ENCODE data around the gene WASF3.

Gene WASF3

DNA sequence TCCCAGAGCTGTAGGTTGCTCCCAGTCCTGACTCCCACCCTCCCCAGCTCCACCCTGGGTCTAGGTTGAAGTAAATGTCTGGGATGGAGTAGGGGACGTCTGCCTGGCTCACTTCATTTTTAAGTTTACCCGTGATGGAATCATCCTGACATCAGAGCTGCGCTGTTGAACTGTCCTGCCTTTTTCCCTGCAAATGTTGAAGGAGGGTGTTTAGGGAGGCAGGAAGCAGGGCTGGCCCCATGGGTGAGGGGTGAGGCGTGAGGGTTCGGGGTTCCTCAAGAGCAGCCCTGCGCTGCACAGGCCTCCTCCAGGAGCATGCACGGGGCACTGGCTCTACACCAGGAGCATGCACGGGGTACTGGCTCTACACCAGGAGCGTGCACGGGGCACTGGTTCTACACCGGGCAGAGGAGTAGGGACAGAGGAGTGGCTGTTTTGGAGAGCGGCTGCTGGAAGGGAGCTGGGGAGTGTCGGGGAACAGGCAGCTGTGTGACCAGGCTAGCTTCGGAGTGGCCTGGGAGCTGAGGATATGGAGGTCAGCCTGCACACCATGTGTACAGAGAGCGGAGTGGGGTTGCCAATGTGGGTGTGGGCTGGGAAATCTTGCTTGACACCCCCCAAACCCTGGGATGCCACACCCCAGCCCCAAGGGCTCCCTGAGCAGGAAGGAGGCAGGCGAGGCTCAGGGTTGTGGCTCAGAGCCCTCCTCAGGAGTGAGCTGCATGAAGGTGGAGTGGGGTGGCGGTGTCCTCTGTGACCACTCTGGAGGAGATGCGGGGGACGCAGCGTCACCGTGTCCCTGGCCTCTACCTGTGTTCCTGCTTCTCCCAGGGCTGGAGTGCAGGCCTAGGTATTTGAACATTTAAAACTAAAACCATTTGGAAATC lies 139.8 kb downstream of the WASF3 start:
- intact Hi-C loops (cut with DNase I): loop anchor here (5.0 to 10.0 kb wide), 2 partner anchors 215 to 513 kb away; no protein-coding TSS in a partner anchor
- no peak for DNase-seq

GRCh38 chr13:26698392-26699196 lies 141.1 kb downstream of the WASF3 start:
- peak; percentile 60 to 96 (median 90) for DNase-seq
- intact Hi-C loops (cut with DNase I): loop anchor here (5.0 to 10.0 kb wide), 2 partner anchors 216 to 514 kb away; no protein-coding TSS in a partner anchor

- no peak for DNase-seq
- intact Hi-C loops (cut with DNase I): loop anchor here (5.0 to 10.0 kb wide), 2 partner anchors 217 to 514 kb away; no protein-coding TSS in a partner anchor
Observed at GRCh38 chr13:26699197-26699490, 141.7 kb downstream of the WASF3 start.

DNA sequence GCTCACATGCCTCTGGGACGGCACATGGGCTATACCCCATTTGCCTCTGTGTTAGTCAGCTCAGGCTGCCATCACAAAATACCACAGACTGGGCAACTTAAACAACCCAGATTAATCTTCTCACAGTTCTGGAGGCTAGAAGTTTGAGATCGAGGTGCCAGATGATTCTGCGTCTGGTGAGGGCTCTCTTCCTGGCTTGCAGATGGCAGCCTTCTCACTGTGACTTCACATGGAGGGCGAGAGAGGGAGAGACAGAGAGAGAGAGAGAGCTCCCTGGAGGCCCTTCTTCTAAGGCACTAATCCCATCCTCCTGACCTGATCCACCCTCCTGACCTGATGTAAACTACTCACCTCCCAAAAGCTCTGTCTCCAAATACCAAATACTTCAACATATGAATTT lies 148.1 kb downstream of the WASF3 start:
- DNase-seq: peak in 1 of 42 donors; percentile 31
- intact Hi-C loops (cut with DNase I): loop anchor here (5.0 kb wide), 2 partner anchors 167 to 227 kb away; no protein-coding TSS in a partner anchor

DNA sequence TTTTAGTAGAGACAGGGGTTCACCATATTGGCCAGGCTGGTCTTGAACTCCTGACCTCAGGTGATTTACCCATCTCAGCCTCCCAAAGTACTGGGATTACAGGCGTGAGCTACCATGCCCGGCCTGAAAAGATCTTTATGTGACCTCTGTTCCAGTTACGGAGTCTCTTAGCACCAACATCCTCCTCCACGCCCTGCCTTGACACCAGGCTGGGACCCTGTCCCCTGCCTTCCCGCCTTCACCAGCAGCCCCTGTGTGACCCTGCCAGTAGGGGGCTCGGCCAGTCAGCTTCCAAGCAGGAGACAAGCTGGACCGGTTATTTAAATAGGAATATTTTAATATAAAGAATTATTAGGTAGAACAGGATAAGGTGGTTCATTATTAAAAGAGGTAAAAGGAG lies 148.9 kb downstream of the WASF3 start:
- peak in 1 of 42 donors; percentile 28 for DNase-seq
- intact Hi-C loops (cut with DNase I): loop anchor here (5.0 kb wide), 2 partner anchors 166 to 226 kb away; no protein-coding TSS in a partner anchor

DNA sequence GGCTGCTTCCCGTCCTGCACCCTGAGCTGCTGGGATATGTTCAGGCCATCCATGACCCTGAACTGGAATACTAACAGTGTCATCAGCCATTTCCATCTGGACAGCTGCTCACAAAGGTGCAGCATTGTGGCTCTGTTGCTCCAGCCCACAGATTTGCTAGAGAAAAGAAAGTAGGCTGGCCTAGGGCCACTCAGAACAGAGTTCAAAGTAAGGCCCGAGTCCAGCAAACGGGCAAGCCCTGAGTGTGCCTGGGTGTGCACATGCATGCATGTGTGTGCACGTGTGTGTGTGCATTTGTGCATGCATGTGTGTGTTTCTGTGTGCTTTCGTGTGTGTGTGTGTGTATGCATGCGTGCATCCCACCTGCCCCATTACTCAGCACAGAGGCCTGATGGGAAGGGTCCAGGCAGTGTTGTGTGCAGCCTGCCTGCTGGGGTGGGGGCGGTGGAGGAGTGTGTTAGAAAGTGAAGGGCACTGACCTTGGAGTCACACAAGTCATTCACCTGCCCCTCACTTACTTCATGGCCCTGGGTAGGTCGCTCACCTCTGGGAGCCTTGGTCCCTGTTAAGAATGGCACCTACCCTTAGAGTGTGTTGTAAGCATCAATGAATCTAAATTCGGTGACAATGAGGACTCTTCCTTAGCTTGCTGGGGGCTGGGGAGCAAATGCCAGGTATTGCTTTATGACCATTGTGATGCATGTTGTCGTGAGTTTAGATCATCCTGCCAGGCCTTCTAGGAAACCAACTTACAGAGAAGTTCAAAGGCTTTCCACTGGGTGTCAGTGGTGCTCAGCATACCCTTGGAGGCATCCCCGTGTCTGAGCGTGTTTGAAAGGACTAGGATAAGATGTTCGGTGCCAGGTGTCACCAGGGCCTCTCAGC lies 149.9 kb downstream of the WASF3 start:
- DNase-seq: peak in 41 of 42 donors; percentile 29 to 88 (median 70)
- intact Hi-C loops (cut with DNase I): loop anchor here (5.0 kb wide), 2 partner anchors 165 to 225 kb away; no protein-coding TSS in a partner anchor

- intact Hi-C loops (cut with DNase I): loop anchor here (5.0 kb wide), 2 partner anchors 164 to 224 kb away; no protein-coding TSS in a partner anchor
Observed at GRCh38 chr13:26708007-26708297, 150.5 kb downstream of the WASF3 start.

DNA sequence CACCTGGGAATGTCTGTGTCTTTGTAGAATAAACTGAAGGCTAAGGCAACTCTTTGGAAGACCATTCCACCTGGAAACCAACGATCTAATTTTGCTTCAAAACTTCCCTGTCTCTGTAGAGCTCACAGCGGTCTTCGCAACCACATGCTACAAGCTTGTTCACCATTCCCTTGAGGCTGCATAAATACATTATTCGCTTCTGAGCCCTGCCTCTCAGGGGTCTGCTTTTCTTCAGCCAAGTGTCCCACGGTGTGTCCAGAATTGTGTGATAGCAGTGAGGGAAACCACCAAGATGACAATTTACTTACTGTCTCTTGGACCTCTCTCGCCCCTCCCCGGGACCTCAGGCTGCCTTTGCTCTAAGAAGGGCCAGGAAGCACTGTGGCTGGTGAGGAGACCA lies 152.0 kb downstream of the WASF3 start:
- DNase-seq: peak in 1 of 42 donors; percentile 28
- intact Hi-C loops (cut with DNase I): loop anchor here (5.0 kb wide), 2 partner anchors 163 to 223 kb away; no protein-coding TSS in a partner anchor

More at GRCh38 chr13:26708007-26708297, 150.5 kb downstream of the WASF3 start:
- no peak for DNase-seq

DNA sequence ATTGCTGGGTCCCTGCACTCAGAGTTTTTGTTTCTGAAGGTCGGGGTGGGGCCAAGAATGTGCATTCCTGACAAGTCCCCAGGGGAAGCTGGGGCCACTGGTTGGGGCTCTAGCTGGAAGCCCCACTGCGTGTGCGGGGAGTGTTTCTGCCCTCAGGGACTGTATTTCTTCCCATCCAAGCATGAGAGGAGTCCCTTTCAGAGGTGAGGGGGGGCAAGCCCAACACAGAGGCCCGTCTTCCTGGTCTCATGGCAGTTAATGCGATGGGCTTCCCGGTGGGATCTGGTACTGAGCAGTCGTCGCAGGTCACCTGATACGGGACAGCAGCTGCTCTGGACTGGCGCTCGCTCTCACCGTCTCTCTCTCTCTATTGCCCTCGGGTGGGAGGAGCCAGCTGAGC lies 152.7 kb downstream of the WASF3 start:
- intact Hi-C loops (cut with DNase I): no loop called here
- DNase-seq: peak in 1 of 42 donors; percentile 31

DNA sequence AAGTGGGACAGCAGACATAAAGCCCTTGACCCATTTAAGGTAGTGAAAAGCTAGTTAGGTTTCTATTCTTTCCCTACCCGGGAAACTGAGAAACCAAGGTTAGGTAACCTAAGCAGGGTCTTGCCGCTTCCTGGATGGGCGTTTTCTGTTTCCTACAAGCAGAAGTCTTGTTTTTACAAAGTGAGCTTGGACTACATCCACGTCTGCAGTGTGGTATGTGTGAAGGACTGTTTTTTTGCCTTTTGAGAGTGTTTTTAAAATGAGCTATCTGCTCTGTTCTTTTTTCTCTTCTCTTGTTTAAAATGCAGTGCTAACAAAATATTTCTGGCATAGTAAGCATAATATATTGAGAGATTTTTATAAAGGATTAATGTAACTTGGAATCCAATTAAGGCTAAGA lies 153.7 kb downstream of the WASF3 start:
- peak in 1 of 42 donors; percentile 7 for DNase-seq
- intact Hi-C loops (cut with DNase I): no loop called here

- intact Hi-C loops (cut with DNase I): no loop called here
- DNase-seq: peak in 2 of 42 donors; percentile 9 to 10
Observed at GRCh38 chr13:26713341-26713740, 155.9 kb downstream of the WASF3 start.

- DNase-seq: peak in 1 of 42 donors; percentile 35
- intact Hi-C loops (cut with DNase I): no loop called here
Observed at GRCh38 chr13:26716984-26717383, 159.5 kb downstream of the WASF3 start.

- intact Hi-C loops (cut with DNase I): no loop called here
- peak in 1 of 42 donors; percentile 25 for DNase-seq
Observed at GRCh38 chr13:26718146-26718545, 160.7 kb downstream of the WASF3 start.

GRCh38 chr13:26718872-26719271 lies 161.4 kb downstream of the WASF3 start:
- DNase-seq: no peak
- intact Hi-C loops (cut with DNase I): no loop called here

- DNase-seq: peak in 2 of 42 donors; percentile 31 to 50
- intact Hi-C loops (cut with DNase I): no loop called here
Observed at GRCh38 chr13:26719356-26719945, 162.0 kb downstream of the WASF3 start.

DNA sequence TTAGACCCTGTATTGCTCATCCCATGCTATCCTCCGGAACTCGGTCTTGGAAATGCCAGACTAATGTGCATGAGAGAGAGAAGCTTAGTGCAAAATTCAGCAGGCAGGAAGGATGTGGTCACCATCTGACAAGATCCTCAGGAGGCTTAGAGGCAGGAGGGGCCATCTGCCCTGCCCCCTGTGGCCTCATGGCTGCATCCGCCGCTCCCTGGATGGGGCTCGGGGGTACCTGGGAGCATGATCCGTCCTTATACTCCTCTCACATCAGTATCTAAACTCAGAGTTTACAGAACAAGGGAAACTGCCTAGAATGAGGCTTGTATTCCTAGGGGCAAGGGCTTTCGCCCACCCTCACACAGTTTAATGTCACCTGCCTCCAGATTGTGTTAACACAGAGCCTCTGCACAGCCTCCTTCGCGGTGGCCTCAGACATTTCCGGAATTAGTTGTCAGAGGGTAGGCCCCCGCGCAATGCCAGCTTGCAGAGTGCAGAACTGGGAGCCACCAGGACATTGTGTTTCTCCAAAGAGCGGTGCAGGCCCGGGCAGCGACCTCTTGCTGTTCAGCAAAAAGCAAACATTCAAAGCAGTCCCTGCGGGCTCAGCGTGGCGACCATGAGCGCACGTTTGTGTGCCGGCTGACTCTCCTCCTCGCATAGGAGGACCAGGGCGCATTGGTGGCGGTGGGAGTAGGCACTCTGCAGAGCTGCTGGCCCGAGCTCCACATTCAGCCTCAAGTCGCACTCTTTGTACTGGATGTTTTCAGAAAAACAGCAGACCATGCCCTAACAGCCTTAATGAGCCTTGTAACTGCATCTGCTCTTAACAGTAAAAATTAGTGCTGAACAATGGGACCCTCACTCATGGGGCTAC lies 164.0 kb downstream of the WASF3 start:
- intact Hi-C loops (cut with DNase I): no loop called here
- peak in 40 of 42 donors; percentile 28 to 75 (median 48) for DNase-seq

- peak in 41 of 42 donors; percentile 32 to 91 (median 64) for DNase-seq
- intact Hi-C loops (cut with DNase I): no loop called here
Observed at GRCh38 chr13:26722321-26722720, 164.8 kb downstream of the WASF3 start.
